ENCODE data around the gene SLF2. TPM values are rescaled to one million over a fixed set of nuclear protein-coding genes. Genes with fewer than 3 reads are reported as not detected.

SLF2 gene
- total RNA-seq, 2 experiments from 2014 or later, result 29.0 to 31.9 TPM

DNA sequence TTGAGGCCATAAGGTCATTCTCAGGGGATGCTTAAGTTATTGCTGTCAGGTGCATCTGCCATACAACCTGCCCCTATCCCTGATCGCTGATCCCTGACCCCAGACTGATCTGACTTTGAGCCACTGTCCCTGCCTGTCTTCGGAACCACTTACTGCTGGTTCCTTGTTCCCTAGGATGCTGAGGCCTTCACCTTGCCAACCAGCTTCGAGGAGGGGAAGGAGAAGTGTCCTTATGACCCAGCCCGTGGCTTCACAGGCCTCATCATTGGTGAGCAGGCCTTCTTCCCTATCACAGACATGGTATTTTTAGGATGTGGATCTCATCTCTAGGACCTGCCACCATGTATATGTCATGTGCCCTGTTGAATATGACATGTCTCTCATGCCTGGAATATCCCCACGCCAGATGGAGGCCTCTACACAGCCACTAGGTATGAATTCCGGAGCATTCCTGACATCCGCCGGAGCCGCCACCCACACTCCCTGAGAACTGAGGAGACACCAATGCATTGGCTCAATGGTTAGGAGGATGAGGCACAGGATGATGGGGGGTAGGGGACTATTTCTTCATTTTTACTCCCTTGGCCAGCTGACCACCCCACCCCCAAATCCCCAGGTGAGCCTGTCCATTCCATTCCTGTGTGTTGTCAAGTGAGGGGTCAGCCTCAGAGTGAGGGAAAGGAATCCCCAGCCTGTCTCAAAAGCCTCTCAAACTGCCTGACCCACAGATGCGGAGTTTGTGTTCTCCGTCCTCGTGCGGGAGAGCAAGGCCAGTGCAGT is 65.5 kb downstream of the SLF2 start:
- Mint-ChIP-seq H3K36me3 (ENCODE audit: low read depth) (peaks cover 2% of the 10 kb centered on the region), H3K4me1 (ENCODE audit: low read depth) (no peaks in the 10 kb centered on the region), H3K4me3 (no peak overlapping the region), H3K27ac (no peak overlapping the region), H3K27me3 (no peaks in the 10 kb centered on the region), H3K9me3 (no peaks in the 10 kb centered on the region)
- no peak for ATAC-seq
- DNase-seq, result no peak
- ChIA-PET POLR2A (no interaction called here), CTCF (no interaction called here)
- TF ChIP-seq, protein P1, sequence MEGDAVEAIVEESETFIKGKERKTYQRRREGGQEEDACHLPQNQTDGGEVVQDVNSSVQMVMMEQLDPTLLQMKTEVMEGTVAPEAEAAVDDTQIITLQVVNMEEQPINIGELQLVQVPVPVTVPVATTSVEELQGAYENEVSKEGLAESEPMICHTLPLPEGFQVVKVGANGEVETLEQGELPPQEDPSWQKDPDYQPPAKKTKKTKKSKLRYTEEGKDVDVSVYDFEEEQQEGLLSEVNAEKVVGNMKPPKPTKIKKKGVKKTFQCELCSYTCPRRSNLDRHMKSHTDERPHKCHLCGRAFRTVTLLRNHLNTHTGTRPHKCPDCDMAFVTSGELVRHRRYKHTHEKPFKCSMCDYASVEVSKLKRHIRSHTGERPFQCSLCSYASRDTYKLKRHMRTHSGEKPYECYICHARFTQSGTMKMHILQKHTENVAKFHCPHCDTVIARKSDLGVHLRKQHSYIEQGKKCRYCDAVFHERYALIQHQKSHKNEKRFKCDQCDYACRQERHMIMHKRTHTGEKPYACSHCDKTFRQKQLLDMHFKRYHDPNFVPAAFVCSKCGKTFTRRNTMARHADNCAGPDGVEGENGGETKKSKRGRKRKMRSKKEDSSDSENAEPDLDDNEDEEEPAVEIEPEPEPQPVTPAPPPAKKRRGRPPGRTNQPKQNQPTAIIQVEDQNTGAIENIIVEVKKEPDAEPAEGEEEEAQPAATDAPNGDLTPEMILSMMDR (IDR thresholded peaks at IDR 0.05), result no peak
- intact Hi-C loops (cut with micrococcal nuclease), result no loop called here

DNA sequence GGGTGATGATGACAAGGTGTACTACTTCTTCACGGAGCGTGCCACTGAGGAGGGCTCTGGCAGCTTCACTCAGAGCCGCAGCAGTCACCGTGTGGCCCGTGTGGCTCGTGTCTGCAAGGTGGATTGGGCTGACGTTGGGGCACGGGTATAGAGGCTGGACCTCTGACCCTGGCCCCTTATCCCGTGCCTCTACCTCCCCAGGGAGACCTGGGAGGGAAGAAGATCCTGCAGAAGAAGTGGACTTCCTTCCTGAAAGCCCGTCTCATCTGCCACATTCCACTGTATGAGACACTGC is 66.1 kb downstream of the SLF2 start:
- Mint-ChIP-seq H3K27ac (no peak overlapping the region), H3K9me3 (no peaks in the 10 kb centered on the region), H3K36me3 (ENCODE audit: low read depth) (peaks cover 2% of the 10 kb centered on the region), H3K27me3 (no peaks in the 10 kb centered on the region), H3K4me3 (no peak overlapping the region), H3K4me1 (ENCODE audit: low read depth) (no peaks in the 10 kb centered on the region)
- CTCF ChIA-PET, result no interaction called here
- DNase-seq, result no peak
- TF ChIP-seq, protein P1 (IDR thresholded peaks at IDR 0.05), result no peak
- POLR2A ChIA-PET, result no interaction called here
- intact Hi-C loops (cut with micrococcal nuclease), result no loop called here
- ATAC-seq, result no peak

DNA sequence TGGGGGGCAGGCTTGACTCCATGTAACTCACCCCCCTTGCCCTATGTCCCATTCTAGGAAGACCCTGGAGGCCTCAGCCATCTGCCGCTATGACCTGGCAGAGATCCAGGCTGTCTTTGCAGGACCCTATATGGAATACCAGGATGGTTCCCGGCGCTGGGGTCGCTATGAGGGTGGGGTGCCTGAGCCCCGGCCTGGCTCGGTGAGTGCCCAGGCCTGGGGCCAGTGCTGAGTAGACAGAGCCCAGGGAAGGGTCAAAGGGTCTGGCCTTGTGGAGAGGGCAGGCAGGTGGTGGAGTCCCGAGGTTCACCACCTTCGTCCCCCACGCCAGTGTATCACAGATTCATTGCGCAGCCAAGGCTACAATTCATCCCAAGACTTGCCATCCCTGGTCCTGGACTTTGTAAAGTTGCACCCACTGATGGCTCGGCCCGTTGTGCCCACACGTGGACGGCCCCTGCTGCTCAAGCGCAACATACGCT is 67.1 kb downstream of the SLF2 start:
- intact Hi-C loops (cut with micrococcal nuclease), result no loop called here
- Mint-ChIP-seq H3K27ac (no peak overlapping the region), H3K4me3 (no peak overlapping the region), H3K9me3 (no peaks in the 10 kb centered on the region), H3K36me3 (ENCODE audit: low read depth) (peaks cover 2% of the 10 kb centered on the region), H3K4me1 (ENCODE audit: low read depth) (no peaks in the 10 kb centered on the region), H3K27me3 (no peaks in the 10 kb centered on the region)
- TF ChIP-seq, protein P1 (IDR thresholded peaks at IDR 0.05), result no peak
- DNase-seq (no peak), ATAC-seq (no peak)
- ChIA-PET CTCF (no interaction called here), POLR2A (no interaction called here)

DNA sequence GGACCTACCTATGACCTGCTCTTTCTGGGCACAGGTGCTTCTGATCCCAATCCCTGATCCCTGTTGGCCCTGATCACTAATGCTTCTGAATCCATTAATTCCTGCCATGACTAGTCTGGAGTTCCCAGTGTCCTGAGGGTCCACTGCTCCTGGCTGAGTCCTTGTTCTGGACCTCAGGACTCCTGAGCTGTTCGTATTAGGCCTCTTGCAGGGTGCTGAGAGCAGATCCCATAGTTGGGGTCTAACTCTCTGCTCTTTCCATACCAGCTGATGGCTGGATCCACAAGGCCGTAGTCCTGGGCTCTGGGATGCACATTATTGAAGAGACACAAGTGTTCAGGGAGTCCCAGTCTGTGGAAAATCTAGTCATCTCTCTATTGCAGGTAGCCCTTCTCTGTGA is 67.5 kb downstream of the SLF2 start:
- TF ChIP-seq, protein P1 (IDR thresholded peaks at IDR 0.05), result no peak
- CTCF ChIA-PET, result interaction anchor here (1.0 kb wide), 1 partner anchor 34 kb away, joined by 4 read pairs; no protein-coding TSS in a partner anchor
- no peaks in the 10 kb centered on the region for H3K4me1 Mint-ChIP-seq (ENCODE audit: low read depth)
- DNase-seq (no peak), ATAC-seq (no peak)
- no peak overlapping the region for H3K4me3 Mint-ChIP-seq
- peaks cover 2% of the 10 kb centered on the region for H3K36me3 Mint-ChIP-seq (ENCODE audit: low read depth)
- POLR2A ChIA-PET, result no interaction called here
- no peaks in the 10 kb centered on the region for H3K9me3 Mint-ChIP-seq
- H3K27me3 Mint-ChIP-seq, result no peaks in the 10 kb centered on the region
- intact Hi-C loops (cut with micrococcal nuclease), result no loop called here
- H3K27ac Mint-ChIP-seq, result no peak overlapping the region

DNA sequence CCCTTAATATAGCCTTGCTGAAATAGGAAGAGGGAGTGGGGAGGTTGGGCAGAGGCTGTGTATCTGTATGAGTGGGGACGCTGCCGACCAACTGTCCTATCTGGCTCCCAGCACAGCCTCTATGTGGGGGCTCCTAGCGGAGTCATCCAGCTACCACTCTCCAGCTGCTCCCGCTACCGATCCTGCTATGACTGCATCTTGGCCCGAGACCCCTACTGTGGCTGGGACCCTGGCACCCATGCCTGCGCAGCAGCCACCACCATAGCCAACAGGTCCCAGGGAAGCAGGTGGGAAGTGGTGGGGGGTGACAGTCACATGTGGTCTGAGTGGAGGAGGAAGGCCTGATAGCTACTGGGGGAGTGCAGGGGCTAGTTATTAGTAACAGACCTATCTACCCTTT is 67.9 kb downstream of the SLF2 start:
- Mint-ChIP-seq H3K27me3 (no peaks in the 10 kb centered on the region), H3K27ac (no peak overlapping the region), H3K36me3 (ENCODE audit: low read depth) (peaks cover 2% of the 10 kb centered on the region), H3K9me3 (no peaks in the 10 kb centered on the region), H3K4me1 (ENCODE audit: low read depth) (peaks cover 3% of the 10 kb centered on the region), H3K4me3 (no peak overlapping the region)
- intact Hi-C loops (cut with micrococcal nuclease), result no loop called here
- TF ChIP-seq, protein P1 (IDR thresholded peaks at IDR 0.05), result no peak
- DNase-seq (no peak), ATAC-seq (no peak)
- POLR2A ChIA-PET, result interaction anchor here (0.9 kb wide), 1 partner anchor 10 kb away, joined by 3 read pairs; no protein-coding TSS in a partner anchor
- CTCF ChIA-PET, result interaction anchor here (1.0 kb wide), 2 partner anchors 34 to 69 kb away, joined by 3 to 4 read pairs; no protein-coding TSS in a partner anchor

All from activated CD8-positive, alpha-beta T cell treated with anti-CD3 and anti-CD28 coated beads for 36 hours (primary cell).